Measurements from ENCODE around the gene EHBP1.

EHBP1 gene

DNA sequence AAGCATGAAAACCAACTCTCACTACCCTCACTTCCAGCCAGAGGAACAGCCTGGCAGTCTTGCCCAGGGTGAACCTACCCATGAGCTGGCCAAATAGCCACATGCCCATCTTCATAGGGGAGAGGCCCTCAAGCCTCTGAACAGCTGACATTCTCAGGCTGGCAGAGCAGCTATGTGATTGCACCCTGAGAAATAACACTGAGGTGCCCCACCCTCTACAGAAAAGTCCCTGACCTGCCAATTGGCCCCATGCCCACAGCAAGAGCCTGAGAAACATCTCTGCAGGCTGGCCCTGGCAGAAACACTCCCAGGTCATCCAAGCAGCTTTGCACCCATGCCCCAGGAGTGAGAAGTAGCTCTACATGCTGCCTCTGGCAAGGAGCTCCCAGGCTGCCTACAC is 217.7 kb downstream of the EHBP1 start:
- no peak overlapping the region for H3K9ac ChIP-seq (ENCODE audit: low read depth, low read length, poor library complexity, severe bottlenecking)
- no peaks in the 10 kb centered on the region for H3F3A ChIP-seq (ENCODE audit: low read depth)
- no peak overlapping the region for H2AFZ ChIP-seq (ENCODE audit: low read length)
- H3K9me2 ChIP-seq (replicated peaks; ENCODE audit: low read depth, low read length), result no peaks in the 10 kb centered on the region
- H3K79me2 ChIP-seq (ENCODE audit: insufficient read depth, low read length), result no peaks in the 10 kb centered on the region
- no peak overlapping the region for H3K4me3 ChIP-seq (ENCODE audit: low read length, poor library complexity, severe bottlenecking)
- H3K9me3 ChIP-seq (ENCODE audit: insufficient read depth, low read depth, low read length), result peaks cover 17% of the 10 kb centered on the region
- H3K27me3 ChIP-seq (ENCODE audit: insufficient read depth, low read length, poor library complexity, severe bottlenecking), result no peaks in the 10 kb centered on the region
- no peaks in the 10 kb centered on the region; the same call in 1 of the 2 replicates for H3K36me3 ChIP-seq (ENCODE audit: insufficient read depth, low read length)
- no peaks in the 10 kb centered on the region for H4K20me1 ChIP-seq (ENCODE audit: insufficient read depth, low read length, poor library complexity, severe bottlenecking)
- peaks cover 5% of the 10 kb centered on the region for H3K4me1 ChIP-seq (ENCODE audit: insufficient read depth, low read length, poor library complexity, severe bottlenecking)
- TF ChIP-seq, protein P1, sequence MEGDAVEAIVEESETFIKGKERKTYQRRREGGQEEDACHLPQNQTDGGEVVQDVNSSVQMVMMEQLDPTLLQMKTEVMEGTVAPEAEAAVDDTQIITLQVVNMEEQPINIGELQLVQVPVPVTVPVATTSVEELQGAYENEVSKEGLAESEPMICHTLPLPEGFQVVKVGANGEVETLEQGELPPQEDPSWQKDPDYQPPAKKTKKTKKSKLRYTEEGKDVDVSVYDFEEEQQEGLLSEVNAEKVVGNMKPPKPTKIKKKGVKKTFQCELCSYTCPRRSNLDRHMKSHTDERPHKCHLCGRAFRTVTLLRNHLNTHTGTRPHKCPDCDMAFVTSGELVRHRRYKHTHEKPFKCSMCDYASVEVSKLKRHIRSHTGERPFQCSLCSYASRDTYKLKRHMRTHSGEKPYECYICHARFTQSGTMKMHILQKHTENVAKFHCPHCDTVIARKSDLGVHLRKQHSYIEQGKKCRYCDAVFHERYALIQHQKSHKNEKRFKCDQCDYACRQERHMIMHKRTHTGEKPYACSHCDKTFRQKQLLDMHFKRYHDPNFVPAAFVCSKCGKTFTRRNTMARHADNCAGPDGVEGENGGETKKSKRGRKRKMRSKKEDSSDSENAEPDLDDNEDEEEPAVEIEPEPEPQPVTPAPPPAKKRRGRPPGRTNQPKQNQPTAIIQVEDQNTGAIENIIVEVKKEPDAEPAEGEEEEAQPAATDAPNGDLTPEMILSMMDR (conservative IDR thresholded peaks at IDR 0.05; ENCODE audit: low read length), result no peak
- TF ChIP-seq EZH2phosphoT487 (IDR thresholded peaks at IDR 0.05; ENCODE audit: borderline replicate concordance), result no peak
- no peak overlapping the region for H3K4me2 ChIP-seq (ENCODE audit: low read depth, low read length, poor library complexity, severe bottlenecking)

DNA sequence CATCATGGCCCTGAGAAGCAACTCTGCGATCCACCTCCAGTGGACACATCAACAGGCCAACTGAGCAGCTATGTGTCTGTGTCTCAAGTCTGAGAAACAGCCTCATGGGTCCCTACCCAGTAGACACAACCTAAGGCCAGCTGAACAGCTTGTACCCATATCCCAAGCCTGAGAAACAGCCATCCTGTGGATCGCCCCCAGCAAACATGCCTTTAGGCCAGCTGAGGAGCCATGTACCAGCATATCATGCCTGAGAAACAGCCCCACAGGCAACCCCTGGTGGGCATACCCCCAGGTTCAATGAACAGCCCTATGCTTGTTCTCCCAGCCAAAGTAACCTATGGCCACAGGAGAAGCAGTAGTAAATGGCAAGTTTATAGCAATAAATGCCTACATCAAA is 218.4 kb downstream of the EHBP1 start:
- Histone ChIP-seq H4K20me1 (ENCODE audit: insufficient read depth, low read length, poor library complexity, severe bottlenecking) (no peaks in the 10 kb centered on the region), H3K9me3 (ENCODE audit: insufficient read depth, low read depth, low read length) (peaks cover 17% of the 10 kb centered on the region)
- TF ChIP-seq, protein P1 (conservative IDR thresholded peaks at IDR 0.05; ENCODE audit: low read length), result no peak
- no peak for TF ChIP-seq EZH2phosphoT487 (IDR thresholded peaks at IDR 0.05; ENCODE audit: borderline replicate concordance)

DNA sequence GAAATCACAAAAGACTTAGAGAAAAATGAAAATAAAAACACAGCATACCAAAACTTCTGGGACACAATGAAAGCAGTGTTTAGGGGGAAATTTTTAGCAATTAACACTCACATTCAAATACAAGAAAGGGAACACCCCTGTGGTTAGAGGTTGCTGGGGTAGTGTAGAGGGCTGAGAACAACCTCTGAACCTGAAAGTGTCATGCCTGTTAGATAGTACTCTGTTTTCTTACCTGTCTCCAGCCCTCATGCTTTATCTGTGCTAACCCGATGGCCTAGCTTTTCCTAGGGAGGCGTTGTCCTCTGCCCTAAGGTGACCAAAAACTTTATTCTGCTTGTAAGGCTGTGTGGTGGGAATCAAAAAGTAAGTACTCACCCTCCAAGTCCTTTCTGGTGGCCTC is 222.5 kb downstream of the EHBP1 start:
- TF ChIP-seq, protein P1 (conservative IDR thresholded peaks at IDR 0.05; ENCODE audit: low read length), result no peak
- no peak for TF ChIP-seq EZH2phosphoT487 (IDR thresholded peaks at IDR 0.05; ENCODE audit: borderline replicate concordance)
- H3K4me3 ChIP-seq (ENCODE audit: low read length, poor library complexity, severe bottlenecking), result no peak overlapping the region

More for the DNA sequence above, 218.4 kb downstream of the EHBP1 start:
- peaks cover 12% of the 10 kb centered on the region for H3K4me1 ChIP-seq (ENCODE audit: insufficient read depth, low read length, poor library complexity, severe bottlenecking)
- H3K9me2 ChIP-seq (replicated peaks; ENCODE audit: low read depth, low read length), result no peaks in the 10 kb centered on the region
- H3F3A ChIP-seq (ENCODE audit: low read depth), result no peaks in the 10 kb centered on the region
- H3K27me3 ChIP-seq (ENCODE audit: insufficient read depth, low read length, poor library complexity, severe bottlenecking), result no peaks in the 10 kb centered on the region
- no peak overlapping the region for H3K4me2 ChIP-seq (ENCODE audit: low read depth, low read length, poor library complexity, severe bottlenecking)
- no peak overlapping the region for H3K9ac ChIP-seq (ENCODE audit: low read depth, low read length, poor library complexity, severe bottlenecking)
- H3K79me2 ChIP-seq (ENCODE audit: insufficient read depth, low read length), result no peaks in the 10 kb centered on the region
- H2AFZ ChIP-seq (ENCODE audit: low read length), result no peak overlapping the region
- no peak overlapping the region for H3K4me3 ChIP-seq (ENCODE audit: low read length, poor library complexity, severe bottlenecking)
- no peaks in the 10 kb centered on the region; the same call in 1 of the 2 replicates for H3K36me3 ChIP-seq (ENCODE audit: insufficient read depth, low read length)

More for the DNA sequence above, 222.5 kb downstream of the EHBP1 start:
- H3K27me3 ChIP-seq (ENCODE audit: insufficient read depth, low read length, poor library complexity, severe bottlenecking), result no peaks in the 10 kb centered on the region
- peak overlapping the region; percentile 29 for H3K4me2 ChIP-seq (ENCODE audit: low read depth, low read length, poor library complexity, severe bottlenecking)
- peaks cover 17% of the 10 kb centered on the region for H3K9me3 ChIP-seq (ENCODE audit: insufficient read depth, low read depth, low read length)
- H3K4me1 ChIP-seq (ENCODE audit: insufficient read depth, low read length, poor library complexity, severe bottlenecking), result peaks cover 13% of the 10 kb centered on the region
- H3K79me2 ChIP-seq (ENCODE audit: insufficient read depth, low read length), result no peaks in the 10 kb centered on the region
- H3K36me3 ChIP-seq (ENCODE audit: insufficient read depth, low read length), result no peaks in the 10 kb centered on the region; the same call in 1 of the 2 replicates
- H4K20me1 ChIP-seq (ENCODE audit: insufficient read depth, low read length, poor library complexity, severe bottlenecking), result no peaks in the 10 kb centered on the region
- no peak overlapping the region for H2AFZ ChIP-seq (ENCODE audit: low read length)
- H3K9ac ChIP-seq (ENCODE audit: low read depth, low read length, poor library complexity, severe bottlenecking), result no peak overlapping the region
- H3F3A ChIP-seq (ENCODE audit: low read depth), result no peaks in the 10 kb centered on the region
- no peaks in the 10 kb centered on the region for H3K9me2 ChIP-seq (replicated peaks; ENCODE audit: low read depth, low read length)
